ENCODE results near the gene RCC2. TPM values are rescaled to one million over a fixed set of nuclear protein-coding genes. Genes with fewer than 3 reads are reported as not detected.

Gene RCC2
- total RNA-seq, 1 donor from 2014 or later = 73.5 TPM

DNA sequence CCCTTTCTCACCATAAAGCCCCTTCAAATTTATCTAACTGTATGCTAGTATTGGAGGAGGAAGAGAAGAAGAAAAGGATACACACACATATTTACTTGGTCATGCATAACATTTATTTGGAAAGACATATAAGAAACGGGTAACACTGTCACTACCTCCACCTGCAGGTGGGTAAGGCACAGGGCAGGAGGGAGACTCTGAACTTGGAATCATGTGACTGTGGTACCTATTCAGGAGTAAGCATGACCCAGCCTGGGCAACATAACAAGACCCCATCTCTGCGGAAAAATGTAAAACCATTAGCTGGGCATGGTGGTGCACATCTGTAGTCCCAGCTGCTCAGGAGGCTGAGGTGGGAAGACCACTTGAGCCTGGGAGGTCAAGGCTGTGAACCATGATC is 68.9 kb downstream of the RCC2 start:
- ATAC-seq = peak; percentile 55

GRCh38 chr1:17369466-17369865 is 70.0 kb downstream of the RCC2 start:
- peak; percentile 51 for ATAC-seq

- peak; percentile 50 for ATAC-seq
These were observed 74.2 kb downstream of the RCC2 start for GRCh38 chr1:17365293-17365692.

GRCh38 chr1:17363771-17364170 is 75.7 kb downstream of the RCC2 start:
- no peak for ATAC-seq

GRCh38 chr1:17363351-17363750 is 76.1 kb downstream of the RCC2 start:
- no peak for ATAC-seq

GRCh38 chr1:17361687-17362086 is 77.8 kb downstream of the RCC2 start:
- no peak for ATAC-seq

- no peak for ATAC-seq
These were observed 79.1 kb downstream of the RCC2 start for GRCh38 chr1:17360272-17360956.

DNA sequence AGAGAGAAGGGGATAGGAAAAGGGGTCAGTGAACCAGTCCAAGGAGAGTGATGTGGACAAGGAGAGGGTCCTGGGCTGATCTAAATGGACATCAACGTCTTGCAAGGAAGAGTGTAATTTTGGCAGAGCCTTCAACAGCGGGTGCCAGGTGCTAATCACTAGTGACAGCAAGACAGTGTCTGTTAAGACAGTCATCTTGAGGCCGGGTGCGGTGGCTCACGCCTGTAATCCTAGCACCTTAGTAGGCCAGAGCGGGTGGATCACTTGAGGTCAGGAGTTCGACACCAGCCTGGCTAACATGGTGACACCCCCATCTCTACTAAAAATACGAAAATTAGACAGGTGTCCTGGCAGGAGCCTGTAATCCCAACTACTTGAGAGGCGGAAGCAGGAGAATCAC is 79.7 kb downstream of the RCC2 start:
- ATAC-seq = no peak

DNA sequence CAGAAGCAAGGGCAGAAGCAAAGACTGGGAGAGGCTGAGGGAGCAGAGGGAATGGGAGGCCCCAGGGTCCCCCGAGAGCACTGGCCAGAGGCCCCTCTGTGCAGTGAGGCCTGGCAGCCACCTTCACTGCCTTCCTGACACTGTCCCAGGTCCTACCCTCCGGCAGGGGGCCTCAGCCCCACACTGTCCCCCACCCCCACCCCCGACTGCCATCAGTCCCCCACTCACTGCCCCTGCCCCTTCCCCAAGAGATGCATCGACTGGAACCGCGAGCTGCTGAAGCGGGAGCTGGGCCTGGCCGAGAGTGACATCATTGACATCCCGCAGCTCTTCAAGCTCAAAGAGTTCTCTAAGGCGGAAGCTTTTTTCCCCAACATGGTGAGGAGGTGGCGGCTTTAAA is 80.4 kb downstream of the RCC2 start:
- ATAC-seq = no peak

DNA sequence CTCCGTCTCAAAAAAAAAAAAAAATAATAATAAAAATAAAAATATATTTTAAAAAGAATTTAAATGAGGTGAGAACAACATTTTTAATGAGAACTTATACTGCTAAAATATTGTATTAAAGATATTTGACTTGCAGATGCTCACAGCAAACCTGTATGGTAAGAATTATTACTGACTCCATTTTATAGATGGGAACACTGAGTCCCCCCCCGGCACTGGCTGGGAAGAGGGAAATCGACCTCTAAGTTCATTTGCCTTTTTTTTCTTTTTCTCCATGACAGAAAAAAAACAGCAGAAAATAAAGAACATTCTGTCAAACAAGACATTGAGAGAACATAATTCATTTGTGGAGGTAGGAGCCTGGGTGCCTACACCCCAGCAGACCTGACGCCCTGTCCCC is 80.9 kb downstream of the RCC2 start:
- ATAC-seq = no peak

Other genes starting within 250 kb of the RCC2 start
- 40.0 TPM for gene PADI1, start 234.5 kb downstream of the RCC2 start, total RNA-seq
- 3.3 TPM for gene PADI3, start 190.6 kb downstream of the RCC2 start, total RNA-seq
- not detected for gene PADI4, start 131.5 kb downstream of the RCC2 start, total RNA-seq
- gene PADI6, start 67.5 kb downstream of the RCC2 start, total RNA-seq = not detected
- 28.3 TPM for gene ARHGEF10L, start 100.0 kb upstream of the RCC2 start, total RNA-seq